GM19238 (cell line): Measurements from ENCODE around the gene TBRG1.
"Not testable (repeated sequence)": the region's sequence is repeated elsewhere in the genome, so short reads cannot be mapped to it uniquely, and the experiment has no call there.

Experiments used
- DNase-seq: peaks from one replicate; pipeline ENCODE4 v3.0.0; 2011; ENCODE audit warnings: low spot score; ENCODE audit not compliant: insufficient read length

Gene TBRG1

DNA sequence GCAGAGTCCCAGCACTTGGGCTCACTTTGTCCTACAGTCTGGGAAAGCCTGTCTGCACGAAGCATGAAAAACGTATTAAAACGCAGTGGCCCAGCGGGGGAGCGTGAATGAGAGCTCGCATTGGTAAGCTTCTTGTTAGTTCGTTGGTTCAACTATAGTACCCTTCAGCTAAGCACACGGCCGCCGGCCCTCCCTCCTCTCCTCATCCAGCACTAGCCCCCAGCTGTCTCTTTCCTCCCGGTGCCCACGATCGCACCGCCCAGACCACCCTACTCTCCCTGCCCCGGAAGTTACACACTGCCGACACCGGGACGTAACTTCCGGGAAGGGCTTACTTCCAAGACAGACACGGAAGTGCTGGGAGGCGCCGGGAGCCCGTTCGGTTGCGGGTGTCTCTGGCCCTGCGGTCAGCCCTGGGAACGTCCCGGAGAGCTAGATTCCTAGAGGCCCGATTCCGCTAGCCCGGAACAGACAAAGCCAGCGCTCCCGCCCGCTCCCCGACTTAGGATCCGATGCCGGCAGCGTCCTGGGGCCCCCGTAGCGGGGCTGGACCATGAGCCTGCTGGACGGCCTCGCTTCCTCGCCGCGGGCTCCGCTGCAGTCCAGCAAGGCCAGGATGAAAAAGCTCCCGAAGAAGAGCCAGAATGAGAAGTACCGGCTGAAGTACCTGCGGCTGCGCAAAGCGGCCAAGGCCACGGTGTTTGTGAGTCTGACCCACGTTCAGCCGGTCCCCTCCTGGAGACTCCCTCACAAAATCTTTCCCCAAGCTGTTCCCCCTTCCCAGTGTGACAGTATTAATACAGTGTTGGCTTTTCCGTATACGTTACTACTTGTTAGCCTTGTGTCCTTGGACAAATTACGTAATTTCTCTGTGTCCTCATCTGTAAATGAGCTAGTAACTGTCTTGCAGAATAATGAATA lies at the start of gene TBRG1:
TBRG1 (plus strand) TSS at position 334 of the 921 bp plus-strand sequence; CDS start at position 554, 220 bp downstream.
- DNase-seq: peak; percentile 86

GRCh38 chr11:124577716-124578427 lies 44.8 kb upstream of the TBRG1 start:
- DNase-seq: no peak

DNA sequence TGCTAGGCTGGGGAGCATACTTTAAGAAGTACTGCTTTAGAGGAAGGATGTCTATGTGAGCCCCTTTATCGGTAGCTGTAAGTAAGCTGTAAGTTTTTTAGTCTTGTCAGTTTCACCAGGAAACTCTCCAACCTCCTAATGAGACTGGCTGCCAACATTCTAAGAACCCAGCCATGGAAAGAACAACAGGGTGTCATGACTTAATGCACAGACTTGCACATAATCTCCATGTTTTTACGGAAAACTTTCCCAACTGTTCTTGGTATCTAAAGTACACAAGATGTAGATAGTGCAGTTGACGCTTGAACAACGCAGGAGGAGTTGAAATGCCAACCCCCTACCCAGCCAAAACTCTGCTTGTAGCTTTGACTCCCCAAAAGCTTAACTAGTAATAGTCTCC lies 43.9 kb upstream of the TBRG1 start:
- DNase-seq: no peak

DNA sequence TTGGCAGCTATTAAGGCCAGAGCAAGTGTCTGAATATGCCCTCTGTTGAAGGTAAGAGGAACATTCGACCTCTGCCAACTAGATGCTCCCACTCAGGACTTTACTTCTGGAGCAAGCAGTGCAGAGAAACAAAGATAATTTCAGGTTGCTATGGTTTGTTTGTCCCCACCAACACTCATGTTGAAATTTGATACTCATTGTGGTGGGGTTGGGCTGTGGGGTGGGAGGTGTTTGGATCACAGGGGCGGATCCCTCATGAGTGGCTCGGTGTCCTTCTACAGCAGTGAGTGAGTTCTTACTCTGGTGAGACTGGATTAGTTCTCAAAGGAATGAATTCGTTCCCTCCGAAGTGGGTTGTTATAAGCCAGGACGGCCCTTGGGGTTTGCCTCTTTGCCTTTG lies 40.8 kb upstream of the TBRG1 start:
- DNase-seq: no peak

DNA sequence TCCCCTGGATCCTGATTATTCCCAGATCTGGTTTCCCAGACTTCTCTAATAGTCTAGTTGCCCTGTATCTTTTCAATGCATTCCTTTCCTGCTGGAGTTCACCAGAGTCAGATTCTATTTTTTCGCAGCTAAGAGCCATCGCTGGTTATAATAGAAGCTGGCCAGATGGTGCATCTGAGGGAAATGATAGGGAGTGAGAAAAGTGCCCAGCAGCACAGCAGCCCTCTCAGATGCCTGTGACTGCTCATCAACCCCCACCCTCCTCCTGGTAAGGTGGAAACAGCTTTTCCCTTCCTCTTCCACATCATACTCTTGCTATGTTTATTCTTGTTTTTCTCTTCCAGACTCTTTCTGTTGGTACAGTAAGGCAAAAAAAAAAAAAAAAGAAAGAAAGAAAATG lies 40.1 kb upstream of the TBRG1 start:
- no peak for DNase-seq

DNA sequence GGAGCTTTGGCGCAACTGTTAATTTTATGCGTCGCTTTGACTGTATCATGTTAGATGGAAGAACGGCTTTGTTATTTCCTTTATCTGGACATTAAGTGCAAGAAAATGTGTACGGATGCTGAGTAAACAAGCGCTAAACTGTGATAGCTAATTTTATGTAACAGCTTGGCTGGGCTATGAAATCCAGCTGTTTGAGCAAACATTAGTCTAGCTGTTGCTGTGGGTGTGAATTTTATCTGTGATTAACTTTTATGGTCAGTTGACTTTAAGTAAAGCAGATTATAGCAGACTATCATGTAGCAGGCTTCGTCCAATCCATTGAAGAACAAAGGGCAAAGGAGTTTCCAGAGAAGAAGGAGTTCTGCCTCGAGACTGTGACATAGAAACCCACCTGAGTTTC lies 38.9 kb upstream of the TBRG1 start:
- DNase-seq: no peak

DNA sequence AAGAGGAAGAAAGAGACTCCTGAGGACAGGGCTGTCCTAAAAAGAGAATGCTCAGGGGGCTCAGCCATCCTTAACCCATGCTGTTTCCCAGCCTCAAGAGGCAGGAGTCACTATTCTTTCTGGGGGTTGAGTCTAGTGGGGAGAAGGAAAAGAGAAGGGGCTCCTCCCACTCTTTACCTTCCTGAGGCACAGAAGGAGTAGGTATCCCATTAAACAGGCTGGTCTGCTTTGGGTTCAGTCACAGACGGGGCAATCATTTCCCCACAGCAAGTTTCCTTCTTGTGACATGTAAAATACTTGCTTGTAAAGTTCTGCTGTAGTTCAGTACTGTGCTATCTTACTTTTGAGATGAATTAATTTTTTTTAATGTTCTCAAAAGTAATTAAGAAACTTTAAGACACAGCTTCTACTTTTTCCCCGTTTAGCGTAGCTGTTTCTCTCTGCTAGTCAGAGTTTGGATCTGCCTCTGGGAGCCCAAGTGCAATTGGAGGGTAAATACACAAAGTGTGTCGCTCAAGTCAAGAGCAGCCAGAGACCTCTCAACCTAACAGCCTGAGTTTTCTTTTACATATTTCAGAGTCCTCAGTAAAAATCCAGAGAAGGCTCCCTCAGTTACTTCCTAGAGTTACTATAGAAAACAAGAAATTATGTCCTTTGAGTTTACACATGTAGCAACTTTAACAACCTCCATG lies 37.8 kb upstream of the TBRG1 start:
- DNase-seq: no peak

DNA sequence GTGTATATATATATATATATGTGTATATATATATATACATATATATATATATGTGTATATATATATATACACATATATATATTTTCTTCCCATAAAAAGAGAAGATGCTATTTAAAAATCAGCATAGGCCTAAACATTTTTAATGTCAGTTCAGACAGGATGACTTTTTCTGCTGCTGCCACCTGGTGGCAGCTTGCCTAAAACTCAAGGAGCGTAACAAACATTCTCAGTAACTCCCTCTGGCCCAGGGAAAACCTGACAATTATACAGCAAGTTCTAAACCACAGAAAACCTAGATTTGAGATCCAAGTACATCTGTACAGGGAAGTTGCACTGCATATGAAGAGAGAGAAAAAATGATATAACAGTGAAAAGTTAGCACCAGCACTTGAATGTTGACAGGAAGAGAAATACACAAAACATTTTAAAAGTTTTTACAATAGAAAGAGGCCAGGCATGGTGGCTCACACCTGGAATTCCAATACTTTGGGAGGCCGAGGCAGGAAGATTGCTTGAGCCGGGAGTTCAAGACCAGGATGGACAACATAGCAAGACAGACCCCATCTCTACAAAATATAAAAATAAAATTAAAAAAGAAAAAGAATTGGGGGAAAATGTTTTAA lies 36.3 kb upstream of the TBRG1 start:
- DNase-seq: no peak

DNA sequence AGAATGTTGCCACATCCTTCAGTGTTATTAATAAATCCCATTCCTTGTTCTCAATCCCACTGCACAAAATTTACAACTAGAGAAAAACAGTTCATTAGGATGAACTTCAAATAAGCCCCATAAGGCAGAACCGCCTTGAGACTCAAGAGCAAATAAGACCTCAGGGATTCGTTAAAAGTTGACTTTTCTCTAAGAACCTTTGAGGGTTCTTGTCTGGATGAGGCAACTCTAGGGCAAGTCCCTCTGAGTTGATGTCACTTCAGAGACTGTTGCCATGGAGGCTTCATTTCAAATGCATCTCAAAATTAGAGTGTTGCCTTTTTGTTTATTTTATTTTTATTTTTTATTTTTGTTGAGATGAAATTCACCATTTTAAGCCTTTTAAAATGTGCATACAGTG lies 31.2 kb upstream of the TBRG1 start:
- no peak for DNase-seq

- no peak for DNase-seq
Measured at GRCh38 chr11:124592627-124593026, 30.0 kb upstream of the TBRG1 start.

DNA sequence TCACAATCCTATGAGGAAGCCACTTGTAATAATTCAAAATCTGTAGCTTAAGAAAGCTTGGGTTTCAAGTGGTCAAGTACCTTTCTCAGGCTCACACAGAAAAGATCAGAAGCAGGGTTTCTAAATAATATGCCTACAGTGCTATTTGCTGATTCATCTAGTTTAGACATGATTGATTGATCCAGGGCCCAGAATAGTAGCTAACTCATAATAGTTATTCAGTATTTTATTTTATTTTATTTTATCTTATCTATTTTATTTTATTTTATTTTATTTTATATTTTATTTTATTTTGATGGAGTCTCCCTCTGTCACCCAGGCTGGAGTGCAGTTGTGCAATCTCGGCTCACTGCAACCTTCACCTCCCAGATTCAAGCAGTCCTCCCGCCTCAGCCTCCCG lies 27.4 kb upstream of the TBRG1 start:
- DNase-seq: no peak

DNA sequence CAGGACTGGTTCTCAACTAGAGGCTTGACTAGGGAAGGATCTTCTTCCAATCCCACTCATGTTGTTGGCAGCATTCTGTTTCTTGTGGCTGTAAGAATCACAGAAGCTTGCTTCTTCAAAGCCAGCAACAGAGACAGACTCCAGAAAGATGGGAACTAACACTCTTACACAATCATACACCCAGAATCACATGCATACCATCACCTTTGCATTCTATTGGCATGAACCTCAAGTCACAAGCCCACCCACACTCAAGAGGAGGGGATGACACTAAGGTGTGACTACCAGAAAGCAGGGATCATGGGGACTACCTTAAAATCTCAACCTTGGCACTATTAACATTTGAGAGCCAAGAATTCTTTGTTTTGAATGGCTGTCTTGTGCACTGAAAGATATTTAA lies 25.0 kb upstream of the TBRG1 start:
- DNase-seq: no peak

DNA sequence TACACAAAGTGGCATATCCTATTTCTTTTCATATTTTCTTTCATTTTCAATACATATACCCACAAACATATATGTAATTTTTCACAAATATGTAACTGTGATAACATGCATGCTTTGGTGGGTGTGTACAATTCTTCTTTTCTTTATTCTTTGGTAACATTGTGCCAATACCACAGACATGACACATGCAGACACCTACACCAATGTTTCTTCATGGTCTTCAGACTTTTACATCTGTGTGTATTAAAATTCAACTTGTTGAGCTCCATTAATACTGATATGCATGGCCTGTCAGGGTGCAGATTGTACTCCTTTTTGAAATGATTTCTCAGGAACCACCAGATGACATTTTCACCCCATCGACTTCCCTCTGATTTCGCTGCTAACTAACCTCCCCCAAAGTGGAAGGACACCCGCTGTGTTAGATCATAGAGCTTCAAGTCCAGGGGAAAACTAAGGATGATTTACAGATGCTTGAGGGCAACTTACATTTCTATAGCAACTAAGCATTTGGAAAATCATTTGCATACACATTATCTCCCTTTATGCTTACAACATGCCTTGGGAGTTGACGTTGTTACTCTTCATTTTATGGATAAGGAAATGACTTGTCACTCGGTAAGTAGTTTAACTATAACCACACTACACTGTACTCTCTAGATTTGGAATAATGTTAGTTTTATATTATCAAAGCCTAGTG lies 21.9 kb upstream of the TBRG1 start:
- no peak for DNase-seq

DNA sequence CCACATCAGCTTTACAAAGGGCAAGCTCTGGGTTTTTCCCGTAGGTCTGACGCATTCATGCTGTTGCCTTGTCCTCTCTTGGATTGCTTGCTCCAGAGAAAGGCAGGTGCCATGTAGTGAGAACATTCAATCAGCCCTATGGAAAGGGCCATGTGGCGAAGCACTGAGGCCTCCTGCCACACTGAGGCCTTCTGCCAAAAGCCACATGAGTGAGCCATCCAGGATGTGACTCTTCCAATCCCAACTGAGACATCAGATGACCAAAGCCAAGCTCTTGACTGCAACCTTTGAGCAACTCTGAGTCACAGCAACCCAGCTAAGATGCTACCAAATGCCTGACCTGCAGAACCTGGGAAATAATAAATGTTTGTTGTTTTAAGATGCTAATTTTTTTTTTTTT lies 20.5 kb upstream of the TBRG1 start:
- no peak for DNase-seq

GRCh38 chr11:124602723-124603122 lies 19.9 kb upstream of the TBRG1 start:
- not testable (repeated sequence) for DNase-seq

DNA sequence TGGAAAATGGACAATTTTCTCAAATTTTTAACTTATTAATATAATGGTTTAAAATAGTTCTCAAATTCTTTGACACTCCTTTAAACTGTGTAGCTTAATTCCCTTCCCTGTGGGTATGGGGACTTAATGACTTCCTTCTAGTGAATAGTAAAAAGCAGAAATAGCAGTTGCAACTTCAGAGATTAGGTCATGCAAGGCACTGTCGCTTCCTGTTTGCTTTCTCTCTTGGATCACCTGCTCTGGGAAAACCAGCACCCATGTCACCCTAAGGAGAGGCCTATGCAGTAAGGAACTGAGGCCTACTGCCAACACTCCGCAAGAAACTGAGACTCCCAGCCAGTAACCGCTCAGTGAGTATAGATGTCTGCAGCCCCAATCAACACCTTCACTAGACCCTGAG lies 16.9 kb upstream of the TBRG1 start:
- DNase-seq: no peak

DNA sequence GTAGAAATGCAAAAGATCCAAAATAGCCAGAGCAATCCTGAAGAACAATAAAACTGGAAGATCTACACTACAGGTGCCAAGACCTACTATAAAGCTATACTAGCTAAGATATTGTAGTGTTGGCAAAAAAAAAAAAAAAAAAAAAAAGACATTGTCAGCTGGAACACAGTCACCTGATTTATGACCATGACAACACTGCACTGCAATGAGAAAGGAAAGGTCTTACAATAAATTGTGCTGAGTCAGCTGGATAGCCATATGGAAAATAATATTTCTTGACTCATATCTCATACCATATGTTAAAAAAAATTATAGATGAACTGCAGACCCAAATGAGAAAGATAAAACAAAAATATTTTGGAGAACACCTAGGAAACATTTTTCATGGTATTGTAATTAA lies 14.5 kb upstream of the TBRG1 start:
- DNase-seq: no peak

DNA sequence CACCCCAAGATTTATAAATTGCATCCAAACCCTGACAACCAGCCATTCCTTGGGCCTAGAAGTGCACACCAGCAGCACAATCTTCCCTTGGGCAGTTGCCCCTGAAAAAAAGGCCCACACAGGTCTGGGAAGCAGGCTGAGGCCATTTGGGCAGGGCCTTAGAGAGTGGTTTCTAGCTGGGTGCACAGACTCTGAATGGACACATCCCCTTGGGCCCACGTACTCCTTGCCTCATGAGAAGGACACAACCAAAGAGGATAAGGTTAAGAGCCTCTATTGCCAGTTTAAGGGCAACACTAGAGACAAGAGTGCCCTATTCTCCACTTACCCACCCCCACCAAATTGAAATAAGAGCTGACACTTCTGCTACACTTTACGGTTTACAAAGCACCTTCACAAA lies 12.4 kb upstream of the TBRG1 start:
- DNase-seq: no peak

GRCh38 chr11:124611064-124611463 lies 11.6 kb upstream of the TBRG1 start, which contains the start of gene PANX3:
Gene PANX3, plus strand, starts transcription at chr11:124611428. Its CDS starts 129 bp downstream, at chr11:124611557.
- DNase-seq: no peak

DNA sequence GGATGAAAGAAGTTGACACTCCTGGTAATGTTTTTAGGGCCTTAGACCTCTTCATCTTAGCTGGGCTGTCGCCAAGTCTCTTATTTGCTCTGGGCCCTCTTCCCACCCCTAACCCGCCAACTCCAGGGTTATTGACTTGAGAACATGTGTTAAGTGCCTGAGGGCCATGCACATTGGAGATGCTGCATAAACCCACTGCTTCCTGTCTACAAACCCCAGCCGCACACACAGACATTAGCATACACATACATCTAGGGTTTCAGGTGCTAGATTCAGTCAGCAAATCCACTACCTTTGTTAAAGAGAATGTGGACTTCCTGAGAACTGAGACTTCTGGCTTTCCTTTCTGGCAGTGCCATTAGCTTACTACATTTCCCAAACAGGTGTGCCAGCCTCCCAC lies 10.6 kb upstream of the TBRG1 start:
- no peak for DNase-seq
